IMR-90 (cell line): ENCODE measurements around the gene LAMA2. TPM values are rescaled to one million over a fixed set of nuclear protein-coding genes. Genes with fewer than 3 reads are reported as not detected.

Experiments
- ATAC-seq: fragments of 200-7000 bp; cut with Tn5 transposase; 2 replicates; pipeline ENCODE4 v1.9.1; 2020; ENCODE audit warnings: low read depth, mild to moderate bottlenecking, moderate library complexity
- BruUV-seq: library from RNA; stranded (reverse); fragments of 400-500 nt; replicated peaks from 2 replicates; lab custom pipeline; 2021; lab: Mats Ljungman, UMichigan
- CTCF ChIA-PET: fragments of 300-600 bp; formaldehyde crosslinking; extraction: SDS; loops from one replicate; lab custom pipeline; 2021; ENCODE audit warnings: antibody characterized with exemption; lab: Yijun Ruan, JAX
- POLR2A ChIA-PET: fragments of 300-600 bp; sonication (Branson Sonifier 250); formaldehyde crosslinking; loops from one replicate; lab custom pipeline; 2022; ENCODE audit warnings: antibody characterized with exemption; ENCODE audit not compliant: unreplicated experiment; lab: Charles Lee
- DNase-seq: peaks from one replicate; pipeline ENCODE4 v3.0.0; 2013
- H2AFZ ChIP-seq: replicated peaks from 2 replicates; pipeline ENCODE3; 2013; ENCODE audit warnings: low read length, mild to moderate bottlenecking; ENCODE audit not compliant: poor library complexity
- H2AK5ac ChIP-seq: 2 replicates; pipeline ENCODE4 v1.6.1; 2013; ENCODE audit warnings: low read depth, low read length, inconsistent platforms
- H2AK9ac ChIP-seq: replicated peaks from 2 replicates; pipeline ENCODE3; 2013; ENCODE audit warnings: mild to moderate bottlenecking, low read depth, low read length, moderate library complexity; ENCODE audit not compliant: poor library complexity
- H2BK120ac ChIP-seq: 2 replicates; pipeline ENCODE4 v1.6.1; 2013; ENCODE audit warnings: low read depth, low read length, inconsistent platforms
- H2BK15ac ChIP-seq: 3 replicates; pipeline ENCODE4 v1.6.1; 2013; ENCODE audit warnings: low read depth, low read length, inconsistent platforms
- H2BK20ac ChIP-seq: 2 replicates; pipeline ENCODE4 v1.6.1; 2013; ENCODE audit warnings: low read depth, mild to moderate bottlenecking, inconsistent platforms, low read length, moderate library complexity
- H2BK5ac ChIP-seq: 2 replicates; pipeline ENCODE4 v1.6.1; 2013; ENCODE audit warnings: mild to moderate bottlenecking, low read depth, low read length, inconsistent platforms; ENCODE audit not compliant: poor library complexity, severe bottlenecking
- H3K14ac ChIP-seq: replicated peaks from 2 replicates; pipeline ENCODE4 v1.6.1; 2013; ENCODE audit warnings: low read depth, low read length, inconsistent platforms
- H3K18ac ChIP-seq: 2 replicates; pipeline ENCODE4 v1.6.1; 2013; ENCODE audit warnings: low read depth, low read length, control low read depth
- H3K23ac ChIP-seq: 2 replicates; pipeline ENCODE4 v1.6.1; 2013; ENCODE audit warnings: low read depth, low read length, inconsistent platforms
- H3K27ac ChIP-seq: 2 replicates; pipeline ENCODE4 v1.5.1; 2013; ENCODE audit warnings: mild to moderate bottlenecking, control low read depth, low read length; ENCODE audit not compliant: insufficient read depth
- H3K27me3 ChIP-seq: 2 replicates; pipeline ENCODE4 v1.6.1; 2013; ENCODE audit warnings: low read length; ENCODE audit not compliant: control insufficient read depth, insufficient read depth
- H3K36me3 ChIP-seq: 2 replicates; pipeline ENCODE4 v1.6.1; 2013; ENCODE audit warnings: low read length, mixed read lengths; ENCODE audit not compliant: control insufficient read depth, insufficient read depth
- H3K4ac ChIP-seq: 2 replicates; pipeline ENCODE4 v1.6.1; 2013; ENCODE audit warnings: low read depth, low read length, inconsistent platforms
- H3K4me1 ChIP-seq: 2 replicates; pipeline ENCODE4 v1.6.1; 2013; ENCODE audit warnings: low read length, mixed read lengths; ENCODE audit not compliant: control insufficient read depth, insufficient read depth
- H3K4me2 ChIP-seq: 2 replicates; pipeline ENCODE4 v1.6.1; 2013; ENCODE audit warnings: low read depth, mild to moderate bottlenecking, control low read depth, low read length, moderate library complexity
- H3K4me3 ChIP-seq: 2 replicates; pipeline ENCODE4 v1.5.1; 2013; ENCODE audit warnings: low read depth, mild to moderate bottlenecking, control low read depth, low read length, moderate library complexity; ENCODE audit not compliant: insufficient read depth
- H3K56ac ChIP-seq: 2 replicates; pipeline ENCODE4 v1.6.1; 2013; ENCODE audit warnings: low read length, inconsistent platforms; ENCODE audit not compliant: insufficient read depth; ENCODE audit errors: extremely low read depth
- H3K79me1 ChIP-seq, 2 experiments: 2 replicates each; pipeline ENCODE4 v1.6.1; 2013; ENCODE audit warnings: low read length in 2 of 2, inconsistent platforms in 1 of 2, low read depth in 1 of 2
- H3K9ac ChIP-seq: 2 replicates; pipeline ENCODE4 v1.6.1; 2013; ENCODE audit warnings: low read depth, low read length, control low read depth
- H3K9me1 ChIP-seq: 2 replicates; pipeline ENCODE4 v1.6.1; 2013; ENCODE audit warnings: low read length, inconsistent platforms; ENCODE audit not compliant: insufficient read depth
- H3K9me3 ChIP-seq: 2 replicates; pipeline ENCODE4 v1.6.1; 2013; ENCODE audit warnings: low read length; ENCODE audit not compliant: control insufficient read depth, insufficient read depth
- H4K20me1 ChIP-seq: 2 replicates; pipeline ENCODE4 v1.6.1; 2013; ENCODE audit warnings: low read length, inconsistent platforms; ENCODE audit not compliant: insufficient read depth
- H4K5ac ChIP-seq: 2 replicates; pipeline ENCODE4 v1.6.1; 2013; ENCODE audit warnings: mild to moderate bottlenecking, low read depth, low read length, control low read depth
- H4K8ac ChIP-seq, 2 experiments: 2 replicates each; pipeline ENCODE4 v1.6.1; 2013; ENCODE audit warnings: low read depth in 2 of 2, low read length in 2 of 2, control low read depth in 1 of 2, inconsistent platforms in 1 of 2
- H4K91ac ChIP-seq: 2 replicates; pipeline ENCODE4 v1.6.1; 2013; ENCODE audit warnings: low read depth, low read length, inconsistent platforms; ENCODE audit not compliant: insufficient read depth
- BHLHE40 ChIP-seq: fragments of 150-350 bp; IDR thresholded peaks from 2 replicates; pipeline ENCODE4 v1.6.1; 2016; ENCODE audit warnings: mild to moderate bottlenecking, low read depth, low read length
- CEBPB ChIP-seq: IDR thresholded peaks from 2 replicates; pipeline ENCODE4 v1.6.1; 2012; ENCODE audit warnings: low read depth, low read length, improper control_type of control experiment
- CHD1 ChIP-seq: IDR thresholded peaks from 2 replicates; pipeline ENCODE4 v1.6.1; 2012; ENCODE audit warnings: low read depth, low read length, improper control_type of control experiment
- FOS ChIP-seq: fragments of 150-350 bp; IDR thresholded peaks from 2 replicates; pipeline ENCODE4 v1.6.1; 2016; ENCODE audit warnings: low read depth, low read length
- MAFK ChIP-seq: IDR thresholded peaks from 2 replicates; pipeline ENCODE4 v1.6.1; 2012; ENCODE audit warnings: low read depth, low read length, improper control_type of control experiment
- MAZ ChIP-seq: IDR thresholded peaks from 2 replicates; pipeline ENCODE4 v1.6.1; 2012; ENCODE audit warnings: low read depth, mild to moderate bottlenecking, low read length, improper control_type of control experiment, moderate library complexity, borderline replicate concordance
- MXI1 ChIP-seq: IDR thresholded peaks from 2 replicates; pipeline ENCODE4 v1.6.1; 2012; ENCODE audit warnings: low read depth, mild to moderate bottlenecking, low read length, moderate library complexity, borderline replicate concordance
- NFE2L2 ChIP-seq: fragments of 150-350 bp; IDR thresholded peaks from 2 replicates; pipeline ENCODE4 v1.6.1; 2016; ENCODE audit warnings: low read depth, mild to moderate bottlenecking, low read length
- POLR2A ChIP-seq: IDR thresholded peaks from 2 replicates; pipeline ENCODE4 v1.6.1; 2012; ENCODE audit warnings: mild to moderate bottlenecking, low read depth, low read length
- RAD21 ChIP-seq: IDR thresholded peaks from 2 replicates; pipeline ENCODE4 v1.6.1; 2012; ENCODE audit warnings: low read length, improper control_type of control experiment
- RCOR1 ChIP-seq: IDR thresholded peaks from 2 replicates; pipeline ENCODE4 v1.6.1; 2012; ENCODE audit warnings: mild to moderate bottlenecking, low read length, improper control_type of control experiment; ENCODE audit not compliant: insufficient replicate concordance
- RFX5 ChIP-seq: IDR thresholded peaks from 2 replicates; pipeline ENCODE4 v1.8.0; 2012; ENCODE audit warnings: low read depth, mild to moderate bottlenecking, low read length, moderate library complexity
- SMC3 ChIP-seq: fragments of 150-350 bp; IDR thresholded peaks from 2 replicates; pipeline ENCODE4 v1.6.1; 2016; ENCODE audit warnings: low read depth, mild to moderate bottlenecking, antibody characterized with exemption, low read length, moderate library complexity
- USF2 ChIP-seq: fragments of 150-350 bp; IDR thresholded peaks from 2 replicates; pipeline ENCODE4 v1.6.1; 2017; ENCODE audit warnings: mild to moderate bottlenecking, antibody characterized with exemption, low read length, low read depth
- whole genome bisulfite sequencing, 2 experiments: methylation state at CpG; one replicate each; pipeline versions ENCODE4 v1.1.5 to v1.1.7; 2013; ENCODE audit warnings: missing lambda C conversion rate in 2 of 2; ENCODE audit not compliant: insufficient read length in 1 of 2; ENCODE audit errors: extremely low coverage in 2 of 2; 5-methylcytosine and 5-hydroxymethylcytosine counted together
- dilution Hi-C: fragments of 300-500 bp; cut with HindIII; formaldehyde crosslinking; loops from one replicate; pipeline ENCODE4 v1.14.3; 2018; ENCODE audit warnings: low sequenced_read_pairs; ENCODE audit not compliant: unreplicated experiment
- in situ Hi-C: fragments of 300-500 bp; cut with MboI; formaldehyde crosslinking; loops from 3 replicates; pipeline ENCODE4 v1.14.3; 2019; ENCODE audit warnings: low sequenced_read_pairs, inconsistent platforms, mixed read lengths
- intact Hi-C: fragments of 100-400 bp; cut with micrococcal nuclease; formaldehyde crosslinking; loops from 2 replicates; pipeline ENCODE4 v1.10.0; 2022
- polyA plus RNA-seq, 3 experiments: library from polyadenylated mRNA; depleted of rRNA; stranded (reverse); fragments of >200 nt; gene quantifications; 2 replicates each; pipeline ENCODE4 v1.2.3, GENCODE V29; 2012; ENCODE audit warnings: low replicate concordance in 1 of 3
- total RNA-seq: library from RNA; depleted of rRNA; stranded (reverse); fragments of >200 nt; gene quantifications from 2 replicates; pipeline ENCODE4 v1.2.3, GENCODE V29; 2012
- TF ChIP-seq, protein P1 (sequence below): fragments of 150-350 bp; IDR thresholded peaks from 2 replicates; pipeline ENCODE4 v1.6.1; 2016; ENCODE audit warnings: low read depth, mild to moderate bottlenecking, low read length, moderate library complexity, borderline replicate concordance
- TF ChIP-seq, protein P2 (sequence below): conservative IDR thresholded peaks from 2 replicates; pipeline ENCODE4 v1.5.1; 2012; ENCODE audit warnings: mild to moderate bottlenecking, low read depth, low read length, improper control_type of control experiment

The LAMA2 gene
- total and polyA plus RNA-seq, 2 of the 4 experiments (the other 2 are of a cell fraction) = 9.9 to 13.3 TPM

- H3K23ac ChIP-seq = no peak overlapping the region
- H2BK5ac ChIP-seq = no peak overlapping the region
- H4K8ac ChIP-seq = no peak overlapping the region
- no peak overlapping the region for H3K4ac ChIP-seq
- DNase-seq = no peak
- H3K4me2 ChIP-seq = no peak overlapping the region
- H3K36me3 ChIP-seq = no peaks in the 10 kb centered on the region
- no peaks in the 10 kb centered on the region for H4K20me1 ChIP-seq
- no peak overlapping the region for H2BK120ac ChIP-seq
- ChIA-PET CTCF (no interaction called here), POLR2A (no interaction called here)
- no peak overlapping the region for H4K91ac ChIP-seq
- dilution Hi-C loops (no loop called here), in situ Hi-C loops (loop anchor here (10.0 kb wide), 1 partner anchor 560 kb away; no protein-coding TSS in a partner anchor), intact Hi-C loops (no loop called here)
- no peak overlapping the region for H4K5ac ChIP-seq
- H3K56ac ChIP-seq = no peak overlapping the region
- ATAC-seq = no peak
- TF ChIP-seq MXI1 (no peak), POLR2A (no peak), BHLHE40 (no peak), MAFK (no peak), FOS (no peak), USF2 (no peak), SMC3 (no peak), CHD1 (no peak), RCOR1 (no peak), CEBPB (no peak), NFE2L2 (no peak), MAZ (no peak), RAD21 (no peak), RFX5 (no peak)
- TF ChIP-seq, protein P1, sequence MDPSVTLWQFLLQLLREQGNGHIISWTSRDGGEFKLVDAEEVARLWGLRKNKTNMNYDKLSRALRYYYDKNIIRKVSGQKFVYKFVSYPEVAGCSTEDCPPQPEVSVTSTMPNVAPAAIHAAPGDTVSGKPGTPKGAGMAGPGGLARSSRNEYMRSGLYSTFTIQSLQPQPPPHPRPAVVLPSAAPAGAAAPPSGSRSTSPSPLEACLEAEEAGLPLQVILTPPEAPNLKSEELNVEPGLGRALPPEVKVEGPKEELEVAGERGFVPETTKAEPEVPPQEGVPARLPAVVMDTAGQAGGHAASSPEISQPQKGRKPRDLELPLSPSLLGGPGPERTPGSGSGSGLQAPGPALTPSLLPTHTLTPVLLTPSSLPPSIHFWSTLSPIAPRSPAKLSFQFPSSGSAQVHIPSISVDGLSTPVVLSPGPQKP = no peak
- TF ChIP-seq, protein P2, sequence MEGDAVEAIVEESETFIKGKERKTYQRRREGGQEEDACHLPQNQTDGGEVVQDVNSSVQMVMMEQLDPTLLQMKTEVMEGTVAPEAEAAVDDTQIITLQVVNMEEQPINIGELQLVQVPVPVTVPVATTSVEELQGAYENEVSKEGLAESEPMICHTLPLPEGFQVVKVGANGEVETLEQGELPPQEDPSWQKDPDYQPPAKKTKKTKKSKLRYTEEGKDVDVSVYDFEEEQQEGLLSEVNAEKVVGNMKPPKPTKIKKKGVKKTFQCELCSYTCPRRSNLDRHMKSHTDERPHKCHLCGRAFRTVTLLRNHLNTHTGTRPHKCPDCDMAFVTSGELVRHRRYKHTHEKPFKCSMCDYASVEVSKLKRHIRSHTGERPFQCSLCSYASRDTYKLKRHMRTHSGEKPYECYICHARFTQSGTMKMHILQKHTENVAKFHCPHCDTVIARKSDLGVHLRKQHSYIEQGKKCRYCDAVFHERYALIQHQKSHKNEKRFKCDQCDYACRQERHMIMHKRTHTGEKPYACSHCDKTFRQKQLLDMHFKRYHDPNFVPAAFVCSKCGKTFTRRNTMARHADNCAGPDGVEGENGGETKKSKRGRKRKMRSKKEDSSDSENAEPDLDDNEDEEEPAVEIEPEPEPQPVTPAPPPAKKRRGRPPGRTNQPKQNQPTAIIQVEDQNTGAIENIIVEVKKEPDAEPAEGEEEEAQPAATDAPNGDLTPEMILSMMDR = no peak
- no peak overlapping the region for H2AK5ac ChIP-seq
- peaks cover 2% of the 10 kb centered on the region; the same call in 1 of the 2 replicates for H3K27me3 ChIP-seq
- no peaks in the 10 kb centered on the region for H3K9me3 ChIP-seq
- no peaks in the 10 kb centered on the region for H3K4me1 ChIP-seq
- no peak overlapping the region for H2AK9ac ChIP-seq
- no peak overlapping the region for H2AFZ ChIP-seq
- no peak overlapping the region for H2BK20ac ChIP-seq
- H3K9ac ChIP-seq = no peak overlapping the region
- H3K14ac ChIP-seq = no peak overlapping the region
- no peaks in the 10 kb centered on the region for H3K79me1 ChIP-seq
- no TSS peak for BruUV-seq
- H3K27ac ChIP-seq = no peak overlapping the region
- H3K9me1 ChIP-seq = no peaks in the 10 kb centered on the region
- H3K4me3 ChIP-seq = no peak overlapping the region
- H3K18ac ChIP-seq = no peak overlapping the region
- H2BK15ac ChIP-seq = no peak overlapping the region
- 100% methylated on average over 1 of the region's 3 CpGs; no CpG with 5 or more reads in 1 of the 2 experiments for WGBS, 2 experiments
Observed at GRCh38 chr6:129364767-129365166, 481.8 kb downstream of the LAMA2 start.
